Brain microvascular endothelial cell (primary cell): Measurements from ENCODE around the gene PSORS1C2.

Experiments used
- DNase-seq: peaks from one replicate; pipeline ENCODE4 v3.0.0-alpha.2; 2020
- H3K27ac ChIP-seq: fragments of 250-450 bp; sonication (Bioruptor Pico); 2 replicates; pipeline ENCODE4 v1.5.1; 2020; ENCODE audit warnings: mild to moderate bottlenecking, moderate library complexity
- H3K27me3 ChIP-seq: fragments of 250-450 bp; sonication (Bioruptor Pico); replicated peaks from 2 replicates; pipeline ENCODE4 v1.5.1; 2020; ENCODE audit warnings: mild to moderate bottlenecking
- H3K36me3 ChIP-seq: fragments of 250-450 bp; sonication (Bioruptor Pico); replicated peaks from 2 replicates; pipeline ENCODE4 v1.5.1; 2020; ENCODE audit warnings: mild to moderate bottlenecking
- H3K4me3 ChIP-seq: 2 replicates; pipeline ENCODE4 v1.5.1; 2011; ENCODE audit warnings: low read depth, mild to moderate bottlenecking, control low read depth, low read length, moderate library complexity
- CTCF ChIP-seq: IDR thresholded peaks from 2 replicates; pipeline ENCODE4 v1.5.1; 2011; ENCODE audit warnings: low read depth, mild to moderate bottlenecking, moderate library complexity, low read length, control low read depth, inconsistent platforms; ENCODE audit errors: missing control alignments
- in situ Hi-C: cut with HindIII; loops from 2 replicates; pipeline ENCODE4 v1.10.0; 2017; ENCODE audit warnings: low sequenced_read_pairs, low pct_ligation_motif_present

Gene PSORS1C2

GRCh38 chr6:31128093-31128676, 10.7 kb downstream of the PSORS1C2 start:
- DNase-seq = peak; percentile 40
- Histone ChIP-seq H3K27me3 (peaks cover 4% of the 10 kb centered on the region), H3K36me3 (no peaks in the 10 kb centered on the region), H3K4me3 (no peak overlapping the region), H3K27ac (no peak overlapping the region)
- in situ Hi-C loops = no loop called here
- peak; percentile 94 for TF ChIP-seq CTCF

- Histone ChIP-seq H3K27me3 (peaks cover 4% of the 10 kb centered on the region), H3K27ac (no peak overlapping the region), H3K36me3 (no peaks in the 10 kb centered on the region), H3K4me3 (no peak overlapping the region)
- no peak for TF ChIP-seq CTCF
- no peak for DNase-seq
- in situ Hi-C loops = no loop called here
These were observed 12.3 kb downstream of the PSORS1C2 start for GRCh38 chr6:31126396-31127175.

GRCh38 chr6:31125586-31126363, 13.1 kb downstream of the PSORS1C2 start:
- in situ Hi-C loops = no loop called here
- DNase-seq = peak; percentile 55
- H3K4me3 ChIP-seq = no peak overlapping the region

GRCh38 chr6:31125162-31125561, 13.7 kb downstream of the PSORS1C2 start:
- Histone ChIP-seq H3K36me3 (no peaks in the 10 kb centered on the region), H3K27ac (no peak overlapping the region), H3K4me3 (no peak overlapping the region), H3K27me3 (peaks cover 4% of the 10 kb centered on the region)
- TF ChIP-seq CTCF = no peak
- peak; percentile 14 for DNase-seq
- in situ Hi-C loops = no loop called here

More at GRCh38 chr6:31125586-31126363, 13.1 kb downstream of the PSORS1C2 start:
- H3K27me3 ChIP-seq = peaks cover 4% of the 10 kb centered on the region
- no peak overlapping the region for H3K27ac ChIP-seq
- H3K36me3 ChIP-seq = no peaks in the 10 kb centered on the region
- TF ChIP-seq CTCF = no peak

- H3K36me3 ChIP-seq = no peaks in the 10 kb centered on the region
- no peak overlapping the region for H3K4me3 ChIP-seq
- H3K27ac ChIP-seq = peak overlapping the region; percentile 66
- DNase-seq = peak; percentile 90
- no peak for TF ChIP-seq CTCF
- no peaks in the 10 kb centered on the region for H3K27me3 ChIP-seq
- in situ Hi-C loops = no loop called here
These were observed 15.8 kb downstream of the PSORS1C2 start for GRCh38 chr6:31122791-31123706.
